ENCODE data around the gene ATF7.

DNA sequence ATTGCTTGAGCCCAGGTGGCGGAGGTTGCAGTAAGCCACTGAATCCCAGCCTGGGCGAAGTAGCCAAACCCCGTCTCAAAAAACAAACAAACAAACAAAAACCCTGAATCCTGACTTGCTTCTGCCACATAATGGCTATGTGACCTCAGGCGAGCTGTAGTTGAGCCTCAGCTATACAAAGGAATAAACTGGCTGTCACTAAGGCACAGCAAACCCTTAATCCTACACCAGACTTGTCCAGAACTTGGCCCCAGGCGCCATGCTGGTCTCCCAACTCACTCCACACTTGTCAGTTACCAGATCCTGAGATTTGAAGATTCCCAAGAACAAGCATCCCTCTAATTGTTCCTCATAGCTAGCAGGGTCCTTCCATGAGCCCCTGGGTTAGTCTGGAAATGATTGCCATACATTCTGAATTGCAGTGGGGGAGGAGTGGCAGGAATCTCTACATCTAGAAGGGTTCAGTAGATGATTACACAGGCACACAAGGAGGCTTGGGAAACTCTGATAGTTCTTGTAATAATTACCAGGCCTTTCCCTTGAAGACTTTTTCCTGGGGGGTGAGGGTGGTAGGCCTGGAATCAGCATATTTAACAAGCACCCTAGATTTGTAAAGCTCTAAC is 136.8 kb downstream of the ATF7 start:
- TF ChIP-seq POLR2AphosphoS5 (IDR thresholded peaks at IDR 0.05; ENCODE audit: low read depth, low read length) (no peak), SMARCE1 (IDR thresholded peaks at IDR 0.05; ENCODE audit: borderline replicate concordance) (no peak), MAX (IDR thresholded peaks at IDR 0.05) (no peak), TARDBP (CRISPR knock-in tag; IDR thresholded peaks at IDR 0.05) (no peak), MXI1 (IDR thresholded peaks at IDR 0.05; ENCODE audit: borderline replicate concordance, low read depth, low read length) (no peak), XRCC5 (optimal IDR thresholded peaks at IDR 0.05; ENCODE audit: low read length) (no peak), MYNN (CRISPR knock-in tag; IDR thresholded peaks at IDR 0.05; ENCODE audit: low read depth) (no peak)

Measured in HepG2 (cell line).